Ishikawa (cell line): ENCODE data around the gene SMIM38.
A peak's percentile ranks its signal among the peaks of the same experiment; 100 is the strongest.

Experiments
- CEBPB ChIP-seq: IDR thresholded peaks from 2 replicates; pipeline ENCODE4 v1.6.1; 2012
- CREB1 ChIP-seq: IDR thresholded peaks from 2 replicates; pipeline ENCODE4 v1.6.1; 2012; ENCODE audit warnings: low read depth
- EGR1 ChIP-seq: IDR thresholded peaks from 2 replicates; pipeline ENCODE4 v1.6.1; 2012
- EP300 ChIP-seq: IDR thresholded peaks from 2 replicates; pipeline ENCODE4 v1.6.1; 2012; ENCODE audit warnings: borderline replicate concordance
- FOXM1 ChIP-seq: IDR thresholded peaks from 2 replicates; pipeline ENCODE4 v1.6.1; 2012; ENCODE audit warnings: low read depth, borderline replicate concordance
- MAX ChIP-seq: IDR thresholded peaks from 2 replicates; pipeline ENCODE4 v1.6.1; 2012
- NFIC ChIP-seq: IDR thresholded peaks from 2 replicates; pipeline ENCODE4 v1.6.1; 2012
- RAD21 ChIP-seq: IDR thresholded peaks from 2 replicates; pipeline ENCODE4 v1.6.1; 2012; ENCODE audit warnings: low read depth
- REST ChIP-seq: IDR thresholded peaks from 2 replicates; pipeline ENCODE4 v1.6.1; 2012; ENCODE audit warnings: low read depth, mild to moderate bottlenecking
- TAF1 ChIP-seq: IDR thresholded peaks from 2 replicates; pipeline ENCODE4 v1.6.1; 2012; ENCODE audit warnings: low read depth, mild to moderate bottlenecking
- TCF12 ChIP-seq: IDR thresholded peaks from 2 replicates; pipeline ENCODE4 v1.6.1; 2012; ENCODE audit warnings: low read depth
- TEAD4 ChIP-seq: IDR thresholded peaks from 2 replicates; pipeline ENCODE4 v1.6.1; 2012
- USF1 ChIP-seq: IDR thresholded peaks from 2 replicates; pipeline ENCODE4 v1.6.1; 2012
- YY1 ChIP-seq: IDR thresholded peaks from 2 replicates; pipeline ENCODE4 v1.6.1; 2012; ENCODE audit warnings: low read depth
- ZBTB7A ChIP-seq: IDR thresholded peaks from 2 replicates; pipeline ENCODE4 v1.6.1; 2012; ENCODE audit warnings: low read depth

SMIM38 gene

GRCh38 chr11:69122630-69123431, 32.9 kb upstream of the SMIM38 start:
- TF ChIP-seq TCF12 = peak; percentile 100
- TF ChIP-seq REST = no peak
- peak; percentile 73 for TF ChIP-seq USF1
- peak; percentile 43 for TF ChIP-seq RAD21
- peak; percentile 70 for TF ChIP-seq CREB1
- peak; percentile 71 for TF ChIP-seq EGR1
- peak; percentile 20; the same call in 1 of the 2 replicates for TF ChIP-seq TAF1
- peak; percentile 99 for TF ChIP-seq NFIC
- TF ChIP-seq CEBPB = peak; percentile 86
- TF ChIP-seq TEAD4 = peak; percentile 100
- TF ChIP-seq YY1 = peak; percentile 87
- TF ChIP-seq ZBTB7A = peak; percentile 29
- peak; percentile 89 for TF ChIP-seq MAX
- peak; percentile 100 for TF ChIP-seq FOXM1
- peak; percentile 100 for TF ChIP-seq EP300

- 0 out of 2 replicates have a peak, but pooled peaks have one; percentile 10 for TF ChIP-seq RAD21
- TF ChIP-seq ZBTB7A = 0 out of 2 replicates have a peak, but pooled peaks have one; percentile 4
- no peak for TF ChIP-seq CREB1
Observed at GRCh38 chr11:69123593-69124545, 31.9 kb upstream of the SMIM38 start.

- no peak for TF ChIP-seq NFIC
- TF ChIP-seq FOXM1 = no peak
- TF ChIP-seq RAD21 = no peak
- TF ChIP-seq REST = no peak
- TF ChIP-seq TEAD4 = no peak
- no peak for TF ChIP-seq CREB1
- no peak for TF ChIP-seq CEBPB
- TF ChIP-seq YY1 = no peak
- TF ChIP-seq TCF12 = no peak
- TF ChIP-seq EGR1 = no peak
- TF ChIP-seq USF1 = no peak
- no peak for TF ChIP-seq ZBTB7A
- TF ChIP-seq EP300 = no peak
- TF ChIP-seq MAX = no peak
- TF ChIP-seq TAF1 = no peak
Observed at GRCh38 chr11:69125861-69126260, 29.9 kb upstream of the SMIM38 start.

GRCh38 chr11:69126286-69126685, 29.4 kb upstream of the SMIM38 start:
- TF ChIP-seq ZBTB7A (0 out of 2 replicates have a peak, but pooled peaks have one; percentile 23), TEAD4 (no peak)

GRCh38 chr11:69127081-69127850, 28.5 kb upstream of the SMIM38 start:
- no peak for TF ChIP-seq USF1
- TF ChIP-seq EGR1 = no peak
- TF ChIP-seq TEAD4 = no peak
- TF ChIP-seq TAF1 = no peak
- TF ChIP-seq CREB1 = no peak
- TF ChIP-seq MAX = no peak
- TF ChIP-seq EP300 = no peak
- TF ChIP-seq CEBPB = no peak
